ENCODE data around the gene RPL7A.

The RPL7A gene

GRCh38 chr9:133348718-133349573, 928 bp downstream of the RPL7A start:
- peak overlapping the region; percentile 100 for H3K4me3 ChIP-seq (ENCODE audit: low read length)
- TF ChIP-seq CTCF (conservative IDR thresholded peaks at IDR 0.05; ENCODE audit: low read depth, low read length) = no peak
- no peak for DNase-seq (ENCODE audit: low read depth)

- TF ChIP-seq CTCF (conservative IDR thresholded peaks at IDR 0.05; ENCODE audit: low read depth, low read length) = no peak
- peak overlapping the region; percentile 100 for H3K4me3 ChIP-seq (ENCODE audit: low read length)
- no peak for DNase-seq (ENCODE audit: low read depth)
These were observed 2.1 kb downstream of the RPL7A start for GRCh38 chr9:133349965-133350616.

GRCh38 chr9:133351526-133351907, 3.5 kb downstream of the RPL7A start:
- DNase-seq (ENCODE audit: low read depth) = no peak
- no peak overlapping the region for H3K4me3 ChIP-seq (ENCODE audit: low read length)
- no peak for TF ChIP-seq CTCF (conservative IDR thresholded peaks at IDR 0.05; ENCODE audit: low read depth, low read length)

- H3K4me3 ChIP-seq (ENCODE audit: low read length) = no peak overlapping the region
- DNase-seq (ENCODE audit: low read depth) = no peak
- peak; percentile 76 for TF ChIP-seq CTCF (conservative IDR thresholded peaks at IDR 0.05; ENCODE audit: low read depth, low read length)
These were observed 4.1 kb downstream of the RPL7A start for GRCh38 chr9:133351908-133352634.

GRCh38 chr9:133352635-133353340, 4.8 kb downstream of the RPL7A start:
- no peak for DNase-seq (ENCODE audit: low read depth)
- TF ChIP-seq CTCF (conservative IDR thresholded peaks at IDR 0.05; ENCODE audit: low read depth, low read length) = no peak
- H3K4me3 ChIP-seq (ENCODE audit: low read length) = no peak overlapping the region

- no peak for TF ChIP-seq CTCF (conservative IDR thresholded peaks at IDR 0.05; ENCODE audit: low read depth, low read length)
- H3K4me3 ChIP-seq (ENCODE audit: low read length) = no peak overlapping the region
These were observed 5.5 kb downstream of the RPL7A start for GRCh38 chr9:133353548-133353947.

More at GRCh38 chr9:133353548-133353947, 5.5 kb downstream of the RPL7A start:
- DNase-seq (ENCODE audit: low read depth) = no peak

Data from retinal pigment epithelial cell (primary cell).